Stimulated activated naive CD8-positive, alpha-beta T cell treated with anti-CD3 and anti-CD28 coated beads, Interleukin-15, amount 100 ng/mL, for 72 hours (primary cell): Measurements from ENCODE around the gene NAA16.
"Not testable (repeated sequence)": the region's sequence is repeated elsewhere in the genome, so short reads cannot be mapped to it uniquely, and the experiment has no call there.

Experiments
- ATAC-seq: fragments of 150-1000 bp; cut with Tn5 transposase; 2 replicates; pipeline ENCODE4 v1.10.0; 2021; ENCODE audit warnings: mild to moderate bottlenecking, moderate library complexity
- DNase-seq, 2 donors: peaks; one replicate each; pipeline ENCODE4 v3.0.0; 2021 to 2022
- H3K27ac Mint-ChIP-seq, 2 donors: one replicate each; pipeline ENCODE4 v1.8.0; 2022; ENCODE audit warnings: mild to moderate bottlenecking in 2 of 2, mixed read lengths in 2 of 2, moderate library complexity in 2 of 2
- H3K27me3 Mint-ChIP-seq: one replicate; pipeline ENCODE4 v1.8.0; 2022; ENCODE audit warnings: mixed read lengths
- H3K4me1 Mint-ChIP-seq: one replicate; pipeline ENCODE4 v1.8.0; 2022; ENCODE audit warnings: mild to moderate bottlenecking, mixed read lengths
- H3K4me3 Mint-ChIP-seq, 2 donors: one replicate each; pipeline ENCODE4 v1.8.0; 2022; ENCODE audit warnings: mild to moderate bottlenecking in 2 of 2, mixed read lengths in 2 of 2, moderate library complexity in 1 of 2
- H3K9me3 Mint-ChIP-seq, 2 donors: one replicate each; pipeline ENCODE4 v1.8.0; 2022; ENCODE audit warnings: mixed read lengths in 2 of 2

The NAA16 gene

GRCh38 chr13:41325752-41326151 is 14.7 kb downstream of the NAA16 start:
- H3K9me3 Mint-ChIP-seq, result no peaks in the 10 kb centered on the region
- H3K27ac Mint-ChIP-seq, result no peak overlapping the region
- H3K4me3 Mint-ChIP-seq, result no peak overlapping the region
- H3K4me1 Mint-ChIP-seq, result peaks cover 52% of the 10 kb centered on the region
- H3K27me3 Mint-ChIP-seq, result no peaks in the 10 kb centered on the region
- DNase-seq, result no peak
- ATAC-seq, result no peak

GRCh38 chr13:41326661-41327060 is 15.6 kb downstream of the NAA16 start:
- ATAC-seq (no peak), DNase-seq (no peak)
- Mint-ChIP-seq H3K27ac (no peak overlapping the region), H3K27me3 (no peaks in the 10 kb centered on the region), H3K4me1 (peaks cover 57% of the 10 kb centered on the region), H3K4me3 (peak overlapping the region in 1 of 2 donors; percentile 0), H3K9me3 (no peaks in the 10 kb centered on the region)

- Mint-ChIP-seq H3K4me3 (peak overlapping the region; percentile 40 to 69), H3K27me3 (no peaks in the 10 kb centered on the region), H3K27ac (peak overlapping the region; percentile 73 to 88)
Measured at GRCh38 chr13:41327994-41328790, 17.1 kb downstream of the NAA16 start.

GRCh38 chr13:41332829-41333228 is 21.8 kb downstream of the NAA16 start:
- Mint-ChIP-seq H3K27me3 (no peaks in the 10 kb centered on the region), H3K4me3 (no peak overlapping the region), H3K4me1 (peaks cover 52% of the 10 kb centered on the region), H3K27ac (no peak overlapping the region), H3K9me3 (no peaks in the 10 kb centered on the region)
- ATAC-seq (no peak), DNase-seq (no peak)

More at GRCh38 chr13:41327994-41328790, 17.1 kb downstream of the NAA16 start:
- ATAC-seq (peak; percentile 37), DNase-seq (no peak)
- Mint-ChIP-seq H3K4me1 (peaks cover 63% of the 10 kb centered on the region), H3K9me3 (no peaks in the 10 kb centered on the region)

- peaks cover 38% of the 10 kb centered on the region for H3K4me1 Mint-ChIP-seq
- no peak overlapping the region for H3K4me3 Mint-ChIP-seq
- H3K27me3 Mint-ChIP-seq, result no peaks in the 10 kb centered on the region
- no peaks in the 10 kb centered on the region for H3K9me3 Mint-ChIP-seq
- ATAC-seq (no peak), DNase-seq (no peak)
- no peak overlapping the region for H3K27ac Mint-ChIP-seq
Measured at GRCh38 chr13:41334810-41335209, 23.7 kb downstream of the NAA16 start.

GRCh38 chr13:41344358-41344757 is 33.3 kb downstream of the NAA16 start:
- DNase-seq (no peak), ATAC-seq (no peak)
- Mint-ChIP-seq H3K27ac (no peak overlapping the region), H3K27me3 (no peaks in the 10 kb centered on the region), H3K4me3 (no peak overlapping the region), H3K9me3 (peaks cover 7 to 12% of the 10 kb centered on the region in 2 donors), H3K4me1 (peaks cover 55% of the 10 kb centered on the region)

GRCh38 chr13:41345165-41345913 is 34.3 kb downstream of the NAA16 start:
- Mint-ChIP-seq H3K9me3 (peaks cover 7 to 12% of the 10 kb centered on the region in 2 donors), H3K4me1 (peaks cover 51% of the 10 kb centered on the region), H3K27ac (peak overlapping the region in 1 of 2 donors; percentile 79), H3K27me3 (no peaks in the 10 kb centered on the region), H3K4me3 (peak overlapping the region in 1 of 2 donors; percentile 18)
- ATAC-seq, result no peak
- no peak for DNase-seq

- peak overlapping the region in 1 of 2 donors; percentile 3 for H3K4me3 Mint-ChIP-seq
- no peak for ATAC-seq
- H3K27ac Mint-ChIP-seq, result peak overlapping the region; percentile 87 to 90
- DNase-seq, result no peak
- peaks cover 7 to 12% of the 10 kb centered on the region in 2 donors for H3K9me3 Mint-ChIP-seq
- no peaks in the 10 kb centered on the region for H3K27me3 Mint-ChIP-seq
- peaks cover 54% of the 10 kb centered on the region for H3K4me1 Mint-ChIP-seq
Measured at GRCh38 chr13:41345914-41346589, 35.0 kb downstream of the NAA16 start.

GRCh38 chr13:41352935-41353840 is 42.1 kb downstream of the NAA16 start:
- Mint-ChIP-seq H3K27ac (peak overlapping the region; percentile 82 to 87), H3K4me3 (peak overlapping the region in 1 of 2 donors; percentile 19), H3K4me1 (peaks cover 59% of the 10 kb centered on the region), H3K9me3 (no peaks in the 10 kb centered on the region), H3K27me3 (no peaks in the 10 kb centered on the region)
- DNase-seq (peak; percentile 25 to 34), ATAC-seq (peak; percentile 68)

- no peak for DNase-seq
- Mint-ChIP-seq H3K4me1 (peaks cover 50% of the 10 kb centered on the region), H3K4me3 (no peak overlapping the region), H3K27ac (peak overlapping the region in 1 of 2 donors; percentile 69), H3K27me3 (no peaks in the 10 kb centered on the region), H3K9me3 (no peaks in the 10 kb centered on the region)
- no peak for ATAC-seq
Measured at GRCh38 chr13:41354416-41354815, 43.3 kb downstream of the NAA16 start.

- not testable (repeated sequence) for H3K27me3 Mint-ChIP-seq, DNase-seq, H3K9me3 Mint-ChIP-seq, ATAC-seq
- Mint-ChIP-seq H3K4me1 (peaks cover 49% of the 10 kb centered on the region), H3K4me3 (peak overlapping the region; percentile 68 to 80), H3K27ac (peak overlapping the region; percentile 97)
Measured at GRCh38 chr13:41356385-41356648, 45.2 kb downstream of the NAA16 start.

- H3K9me3 Mint-ChIP-seq, result no peaks in the 10 kb centered on the region
- DNase-seq (no peak), ATAC-seq (peak; percentile 67)
- peaks cover 49% of the 10 kb centered on the region for H3K4me1 Mint-ChIP-seq
- H3K27me3 Mint-ChIP-seq, result no peaks in the 10 kb centered on the region
- peak overlapping the region; percentile 97 for H3K27ac Mint-ChIP-seq
- peak overlapping the region; percentile 68 to 80 for H3K4me3 Mint-ChIP-seq
Measured at GRCh38 chr13:41356786-41357185, 45.7 kb downstream of the NAA16 start.

- Mint-ChIP-seq H3K4me3 (no peak overlapping the region), H3K4me1 (peaks cover 25% of the 10 kb centered on the region)
- no peak for DNase-seq
Measured at GRCh38 chr13:41361491-41361890, 50.4 kb downstream of the NAA16 start.

GRCh38 chr13:41364043-41364442 is 53.0 kb downstream of the NAA16 start:
- no peak for ATAC-seq
- Mint-ChIP-seq H3K9me3 (peaks cover 3 to 5% of the 10 kb centered on the region in 2 donors), H3K27ac (no peak overlapping the region), H3K4me1 (peaks cover 15% of the 10 kb centered on the region), H3K4me3 (no peak overlapping the region), H3K27me3 (no peaks in the 10 kb centered on the region)
- no peak for DNase-seq

More at GRCh38 chr13:41361491-41361890, 50.4 kb downstream of the NAA16 start:
- Mint-ChIP-seq H3K27me3 (no peaks in the 10 kb centered on the region), H3K9me3 (no peaks in the 10 kb centered on the region), H3K27ac (no peak overlapping the region)
- no peak for ATAC-seq

- no peak for DNase-seq
- H3K4me3 Mint-ChIP-seq, result no peak overlapping the region
- H3K4me1 Mint-ChIP-seq, result peaks cover 21% of the 10 kb centered on the region
- no peaks in the 10 kb centered on the region for H3K27me3 Mint-ChIP-seq
- no peak for ATAC-seq
- H3K27ac Mint-ChIP-seq, result no peak overlapping the region
- H3K9me3 Mint-ChIP-seq, result peaks cover 6 to 8% of the 10 kb centered on the region in 2 donors
Measured at GRCh38 chr13:41365631-41366030, 54.6 kb downstream of the NAA16 start.
